Transverse colon (tissue), 4 donors: Measurements from ENCODE around the gene OXT.
"Not testable (repeated sequence)": the region's sequence is repeated elsewhere in the genome, so short reads cannot be mapped to it uniquely, and the experiment has no call there.

Experiments
- CTCF ChIP-seq, 5 experiments: fragments of 200-600 bp in 3 of 5; fragments of 450-650 bp in 2 of 5; sonication (generic) in 3 of 5; IDR thresholded peaks; 1 replicate in 2 of 5; 2 replicates in 3 of 5; pipeline ENCODE4 v1.5.1; 2016 to 2017; ENCODE audit warnings: antibody characterized with exemption in 5 of 5, inconsistent platforms in 3 of 5, mild to moderate bottlenecking in 2 of 5, moderate library complexity in 1 of 5
- EP300 ChIP-seq: sonication (generic); formaldehyde crosslinking; IDR thresholded peaks from one replicate; pipeline ENCODE4 v1.6.1; 2017; ENCODE audit warnings: antibody characterized with exemption, low read depth
- POLR2A ChIP-seq: fragments of 450-650 bp; IDR thresholded peaks from one replicate; pipeline ENCODE4 v1.6.1; 2016; ENCODE audit warnings: antibody characterized with exemption, mild to moderate bottlenecking, moderate library complexity
- POLR2AphosphoS5 ChIP-seq, 3 donors: sonication (generic); formaldehyde crosslinking; IDR thresholded peaks; one replicate each; pipeline ENCODE4 v1.6.1; 2016; ENCODE audit warnings: antibody characterized with exemption in 3 of 3

GRCh38 chr20:3022559-3023490, 48.6 kb upstream of the OXT start:
- TF ChIP-seq POLR2AphosphoS5 (IDR thresholded peaks at IDR 0.05); CTCF (IDR thresholded peaks at IDR 0.05); POLR2A; EP300: not testable (repeated sequence)
